ENCODE results near the gene ZNF710.
"Not testable (repeated sequence)": the region's sequence is repeated elsewhere in the genome, so short reads cannot be mapped to it uniquely, and the experiment has no call there.

The ZNF710 gene

GRCh38 chr15:90062462-90062932, 61.4 kb downstream of the ZNF710 start:
- peak; percentile 92 for DNase-seq

- DNase-seq: no peak
Observed at GRCh38 chr15:90062973-90063769, 62.0 kb downstream of the ZNF710 start.

GRCh38 chr15:90063770-90064247, 62.7 kb downstream of the ZNF710 start:
- DNase-seq: no peak

GRCh38 chr15:90064911-90065681, 64.0 kb downstream of the ZNF710 start:
- DNase-seq: no peak

GRCh38 chr15:90065682-90066049, 64.5 kb downstream of the ZNF710 start:
- no peak for DNase-seq

GRCh38 chr15:90067181-90067952, 66.2 kb downstream of the ZNF710 start:
- DNase-seq: no peak

- no peak for DNase-seq
Observed at GRCh38 chr15:90067953-90068606, 67.0 kb downstream of the ZNF710 start.

GRCh38 chr15:90070623-90071022, 69.5 kb downstream of the ZNF710 start:
- DNase-seq: not testable (repeated sequence)

GRCh38 chr15:90071220-90071807, 70.2 kb downstream of the ZNF710 start:
- peak; percentile 66 for DNase-seq

- DNase-seq: no peak
Observed at GRCh38 chr15:90072978-90073640, 72.0 kb downstream of the ZNF710 start.

- no peak for DNase-seq
Observed at GRCh38 chr15:90074023-90074422, 72.9 kb downstream of the ZNF710 start.

GRCh38 chr15:90074916-90075315, 73.8 kb downstream of the ZNF710 start:
- no peak for DNase-seq

- no peak for DNase-seq
Observed at GRCh38 chr15:90075420-90076289, 74.5 kb downstream of the ZNF710 start.

- no peak for DNase-seq
Observed at GRCh38 chr15:90076716-90077115, 75.6 kb downstream of the ZNF710 start.

- no peak for DNase-seq
Observed at GRCh38 chr15:90078965-90079364, 77.8 kb downstream of the ZNF710 start.

- no peak for DNase-seq
Observed at GRCh38 chr15:90079619-90080457, 78.7 kb downstream of the ZNF710 start.

GRCh38 chr15:90080458-90080755, 79.3 kb downstream of the ZNF710 start:
- DNase-seq: no peak

- no peak for DNase-seq
Observed at GRCh38 chr15:90080818-90081393, 79.8 kb downstream of the ZNF710 start.

GRCh38 chr15:90082140-90082715, 81.1 kb downstream of the ZNF710 start:
- DNase-seq: no peak

All from NCI-H774 (cell line).